H9 (cell line): ENCODE results near the gene ACSF3. TPM values are rescaled to one million over a fixed set of nuclear protein-coding genes. Genes with fewer than 3 reads are reported as not detected.

ENCODE experiments used
- DNase-seq: peaks from one replicate; pipeline ENCODE4 v3.0.0-alpha.2; 2017
- H2AFZ ChIP-seq: one replicate; pipeline ENCODE4 v1.6.1; 2013; ENCODE audit warnings: mild to moderate bottlenecking, low read length, control low read depth, moderate library complexity
- H2AK5ac ChIP-seq: 2 replicates; pipeline ENCODE4 v1.6.1; 2013; ENCODE audit warnings: low read length, control low read depth, mixed read lengths; ENCODE audit not compliant: insufficient read length
- H2BK120ac ChIP-seq: one replicate; pipeline ENCODE4 v1.6.1; 2013; ENCODE audit warnings: low read depth, mild to moderate bottlenecking, low read length, control low read depth, inconsistent platforms; ENCODE audit not compliant: poor library complexity, severe bottlenecking
- H2BK12ac ChIP-seq: 2 replicates; pipeline ENCODE4 v1.6.1; 2013; ENCODE audit warnings: low read length, control low read depth, mixed read lengths, low read depth; ENCODE audit not compliant: insufficient read length
- H2BK15ac ChIP-seq: 2 replicates; pipeline ENCODE4 v1.6.1; 2013; ENCODE audit warnings: low read depth, low read length, control low read depth
- H2BK20ac ChIP-seq: one replicate; pipeline ENCODE4 v1.6.1; 2013; ENCODE audit warnings: low read depth, mild to moderate bottlenecking, low read length, control low read depth, inconsistent platforms; ENCODE audit not compliant: poor library complexity, severe bottlenecking
- H2BK5ac ChIP-seq: 2 replicates; pipeline ENCODE4 v1.6.1; 2013; ENCODE audit warnings: low read length, control low read depth, mixed read lengths; ENCODE audit not compliant: insufficient read length
- H3K14ac ChIP-seq: 2 replicates; pipeline ENCODE4 v1.6.1; 2013; ENCODE audit warnings: low read length, control low read depth; ENCODE audit not compliant: insufficient read depth
- H3K18ac ChIP-seq: 2 replicates; pipeline ENCODE4 v1.6.1; 2013; ENCODE audit warnings: low read depth, mild to moderate bottlenecking, mixed read lengths, low read length, control low read depth; ENCODE audit not compliant: insufficient read length
- H3K23ac ChIP-seq: 2 replicates; pipeline ENCODE4 v1.6.1; 2013; ENCODE audit warnings: low read length, control low read depth, mixed read lengths, low read depth; ENCODE audit not compliant: insufficient read length
- H3K23me2 ChIP-seq: 2 replicates; pipeline ENCODE4 v1.6.1; 2013; ENCODE audit warnings: low read depth, mild to moderate bottlenecking, mixed read lengths, low read length, control low read depth; ENCODE audit not compliant: insufficient read length, poor library complexity, severe bottlenecking
- H3K27ac ChIP-seq: 2 replicates; pipeline ENCODE4 v1.5.1; 2013; ENCODE audit warnings: low read length, control low read depth, mixed read lengths, low read depth; ENCODE audit not compliant: insufficient read length
- H3K27me3 ChIP-seq: 2 replicates; pipeline ENCODE4 v1.6.1; 2013; ENCODE audit warnings: low read length, control low read depth, inconsistent platforms; ENCODE audit not compliant: insufficient read depth
- H3K4ac ChIP-seq: 2 replicates; pipeline ENCODE4 v1.6.1; 2013; ENCODE audit warnings: low read depth, mild to moderate bottlenecking, control low read depth, inconsistent platforms, low read length, moderate library complexity
- H3K4me1 ChIP-seq: 2 replicates; pipeline ENCODE4 v1.6.1; 2013; ENCODE audit warnings: low read length, control low read depth, inconsistent platforms; ENCODE audit not compliant: insufficient read depth
- H3K4me2 ChIP-seq: 2 replicates; pipeline ENCODE4 v1.6.1; 2013; ENCODE audit warnings: low read length, control low read depth, mixed read lengths; ENCODE audit not compliant: insufficient read length, insufficient read depth
- H3K56ac ChIP-seq: 2 replicates; pipeline ENCODE4 v1.6.1; 2013; ENCODE audit warnings: low read depth, mild to moderate bottlenecking, mixed read lengths, low read length, control low read depth; ENCODE audit not compliant: insufficient read length
- H3K79me1 ChIP-seq: 2 replicates; pipeline ENCODE4 v1.6.1; 2013; ENCODE audit warnings: low read depth, mild to moderate bottlenecking, moderate library complexity, low read length, control low read depth, inconsistent platforms; ENCODE audit not compliant: insufficient read depth, poor library complexity, severe bottlenecking
- H3K79me2 ChIP-seq: 2 replicates; pipeline ENCODE4 v1.6.1; 2013; ENCODE audit warnings: low read length, control low read depth, inconsistent platforms; ENCODE audit not compliant: insufficient read depth
- H3K9ac ChIP-seq: 2 replicates; pipeline ENCODE4 v1.6.1; 2013; ENCODE audit warnings: low read length, control low read depth, mixed read lengths; ENCODE audit not compliant: insufficient read length; ENCODE audit errors: extremely low read depth
- H3K9me3 ChIP-seq: one replicate; pipeline ENCODE4 v1.6.1; 2013; ENCODE audit warnings: low read depth, low read length, inconsistent platforms; ENCODE audit not compliant: control insufficient read depth
- H3T11ph ChIP-seq: one replicate; pipeline ENCODE4 v1.6.1; 2013; ENCODE audit warnings: mild to moderate bottlenecking, low read length, control low read depth, inconsistent platforms
- H4K20me1 ChIP-seq: one replicate; pipeline ENCODE4 v1.6.1; 2013; ENCODE audit not compliant: control insufficient read depth, insufficient read length, insufficient read depth
- H4K5ac ChIP-seq: 2 replicates; pipeline ENCODE4 v1.6.1; 2013; ENCODE audit warnings: low read depth, mild to moderate bottlenecking, mixed read lengths, low read length, control low read depth; ENCODE audit not compliant: insufficient read length
- H4K8ac ChIP-seq: replicated peaks from 2 replicates; pipeline ENCODE4 v1.6.1; 2013; ENCODE audit warnings: low read length, control low read depth, mixed read lengths, low read depth; ENCODE audit not compliant: insufficient read length
- H4K91ac ChIP-seq: 2 replicates; pipeline ENCODE4 v1.6.1; 2013; ENCODE audit warnings: low read depth, mild to moderate bottlenecking, moderate library complexity, mixed read lengths, low read length, control low read depth; ENCODE audit not compliant: insufficient read length
- H3K27ac Mint-ChIP-seq, 3 experiments: 2 replicates in 2 of 3; 3 replicates in 1 of 3; pipeline ENCODE4 v1.8.0; 2020 to 2021; ENCODE audit warnings: mixed read lengths in 3 of 3, mild to moderate bottlenecking in 1 of 3, moderate library complexity in 1 of 3
- H3K27me3 Mint-ChIP-seq: 2 replicates; pipeline ENCODE4 v1.8.0; 2021; ENCODE audit warnings: low read depth, mild to moderate bottlenecking, moderate library complexity, mixed read lengths
- H3K36me3 Mint-ChIP-seq, 3 experiments: 2 replicates in 2 of 3; 3 replicates in 1 of 3; pipeline ENCODE4 v1.8.0; 2020 to 2021; ENCODE audit warnings: low read depth in 3 of 3, mixed read lengths in 3 of 3; ENCODE audit not compliant: insufficient read depth in 1 of 3
- H3K4me1 Mint-ChIP-seq, 2 experiments: 2 replicates each; pipeline ENCODE4 v1.8.0; 2020; ENCODE audit warnings: mixed read lengths in 2 of 2
- H3K4me3 Mint-ChIP-seq, 2 experiments: 2 replicates in 1 of 2; 3 replicates in 1 of 2; pipeline ENCODE4 v1.8.0; 2020 to 2021; ENCODE audit warnings: mild to moderate bottlenecking in 2 of 2, mixed read lengths in 2 of 2, moderate library complexity in 1 of 2
- H3K9me3 Mint-ChIP-seq, 2 experiments: 2 replicates in 1 of 2; 3 replicates in 1 of 2; pipeline ENCODE4 v1.8.0; 2020; ENCODE audit warnings: mild to moderate bottlenecking in 2 of 2, mixed read lengths in 2 of 2, moderate library complexity in 1 of 2
- CTCF ChIP-seq: fragments of 200-600 bp; sonication (generic); conservative IDR thresholded peaks from 3 replicates; pipeline ENCODE4 v1.8.0; 2021; ENCODE audit warnings: antibody characterized with exemption, mild to moderate bottlenecking
- WGBS: extraction: QIAGEN DNeasy Blood & Tissue Kit; methylation state at CpG from one replicate; pipeline ENCODE4 v1.1.7; 2013; ENCODE audit warnings: missing lambda C conversion rate, low lambda C conversion rate, mixed read lengths; ENCODE audit not compliant: insufficient read length; ENCODE audit errors: extremely low coverage; 5-methylcytosine and 5-hydroxymethylcytosine counted together
- total RNA-seq: library from RNA; stranded (reverse); gene quantifications from 2 replicates; pipeline ENCODE4 v1.2.1, GENCODE V29; 2021

ACSF3 gene
- total RNA-seq, 1 experiment from 2014 or later, result 31.3 TPM

- no peak for DNase-seq
- H3K79me1 ChIP-seq, result no peaks in the 10 kb centered on the region
- H2BK12ac ChIP-seq, result no peak overlapping the region
- WGBS, result no CpG with 5 or more reads among the region's 14 CpGs
- H3K23me2 ChIP-seq, result no peaks in the 10 kb centered on the region
- H3K79me2 ChIP-seq, result no peaks in the 10 kb centered on the region
- no peaks in the 10 kb centered on the region for H4K20me1 ChIP-seq
- H3K4me2 ChIP-seq, result no peak overlapping the region
- peak overlapping the region in 1 of 2 experiments; percentile 45; a peak in 2 of 5 replicates for H3K4me3 Mint-ChIP-seq
- peaks cover 9% of the 10 kb centered on the region for H3K9me3 ChIP-seq
- H3T11ph ChIP-seq, result no peak overlapping the region
- H3K18ac ChIP-seq, result no peak overlapping the region
- no peak overlapping the region for H3K27ac ChIP-seq
- H2AFZ ChIP-seq, result no peak overlapping the region
- H3K23ac ChIP-seq, result no peak overlapping the region
- H3K9me3 Mint-ChIP-seq, result peaks cover 31 to 32% of the 10 kb centered on the region in 2 experiments
- no peak overlapping the region for H4K91ac ChIP-seq
- H3K27me3 ChIP-seq, result no peaks in the 10 kb centered on the region
- H3K9ac ChIP-seq, result no peak overlapping the region
- no peak overlapping the region for H3K56ac ChIP-seq
- no peak overlapping the region for H3K14ac ChIP-seq
- TF ChIP-seq CTCF, result no peak
- no peak overlapping the region for H2AK5ac ChIP-seq
- H3K4me1 ChIP-seq, result no peaks in the 10 kb centered on the region
- H3K36me3 Mint-ChIP-seq, result peaks cover 0 to 4% (median 0%) of the 10 kb centered on the region in 3 experiments; a peak in 3 of 7 replicates
- H3K4ac ChIP-seq, result no peak overlapping the region
- H3K4me1 Mint-ChIP-seq, result no peaks in the 10 kb centered on the region
- no peak overlapping the region for H2BK20ac ChIP-seq
- no peak overlapping the region for H4K5ac ChIP-seq
- no peak overlapping the region for H3K27ac Mint-ChIP-seq
- H2BK15ac ChIP-seq, result no peak overlapping the region
- H2BK120ac ChIP-seq, result no peak overlapping the region
- no peak overlapping the region for H2BK5ac ChIP-seq
- peaks cover 5% of the 10 kb centered on the region; the same call in 1 of the 2 replicates for H3K27me3 Mint-ChIP-seq
- no peak overlapping the region for H4K8ac ChIP-seq
Measured at GRCh38 chr16:89076159-89076558, 17.5 kb upstream of the ACSF3 start.
